ENCODE results near the gene YIPF7.

Gene YIPF7

GRCh38 chr4:44678094-44679041 is 26.9 kb upstream of the YIPF7 start, which contains the start of gene GUF1:
Gene GUF1 (plus strand): TSS chr4:44678420. CDS start chr4:44678623, 203 bp downstream.
- peak within 1 kb of the TSS; percentile 94 for H3K27ac ChIP-seq
- peak within 1 kb of the TSS; percentile 88 for H3K4me3 ChIP-seq (ENCODE audit: low read depth, low read length)
- H3K36me3 ChIP-seq (replicated peaks), result peaks cover 5% of the 10 kb centered on the region
- in situ Hi-C loops (cut with HindIII; ENCODE audit: low pct_ligation_motif_present, low sequenced_read_pairs), result no loop called here
- TF ChIP-seq CTCF (IDR thresholded peaks at IDR 0.05; ENCODE audit: low read depth, low read length, missing control alignments), result no peak
- peak; percentile 86 for DNase-seq
- no peaks in the 10 kb centered on the region for H3K27me3 ChIP-seq (replicated peaks)

GRCh38 chr4:44675366-44675765 is 23.9 kb upstream of the YIPF7 start:
- no peak overlapping the region for H3K4me3 ChIP-seq (ENCODE audit: low read depth, low read length)
- no peak for TF ChIP-seq CTCF (IDR thresholded peaks at IDR 0.05; ENCODE audit: low read depth, low read length, missing control alignments)
- H3K27ac ChIP-seq, result no peak overlapping the region
- in situ Hi-C loops (cut with HindIII; ENCODE audit: low pct_ligation_motif_present, low sequenced_read_pairs), result no loop called here
- no peak for DNase-seq
- H3K36me3 ChIP-seq (replicated peaks), result no peaks in the 10 kb centered on the region
- no peaks in the 10 kb centered on the region for H3K27me3 ChIP-seq (replicated peaks)

GRCh38 chr4:44674471-44674870 is 23.0 kb upstream of the YIPF7 start:
- no peak for DNase-seq
- in situ Hi-C loops (cut with HindIII; ENCODE audit: low pct_ligation_motif_present, low sequenced_read_pairs), result no loop called here
- H3K36me3 ChIP-seq (replicated peaks), result no peaks in the 10 kb centered on the region
- H3K27me3 ChIP-seq (replicated peaks), result no peaks in the 10 kb centered on the region
- no peak for TF ChIP-seq CTCF (IDR thresholded peaks at IDR 0.05; ENCODE audit: low read depth, low read length, missing control alignments)
- no peak overlapping the region for H3K27ac ChIP-seq
- no peak overlapping the region for H3K4me3 ChIP-seq (ENCODE audit: low read depth, low read length)

- no peak for DNase-seq
- in situ Hi-C loops (cut with HindIII; ENCODE audit: low pct_ligation_motif_present, low sequenced_read_pairs), result no loop called here
- Histone ChIP-seq H3K27me3 (replicated peaks) (no peaks in the 10 kb centered on the region), H3K4me3 (ENCODE audit: low read depth, low read length) (no peak overlapping the region), H3K27ac (no peak overlapping the region), H3K36me3 (replicated peaks) (no peaks in the 10 kb centered on the region)
- no peak for TF ChIP-seq CTCF (IDR thresholded peaks at IDR 0.05; ENCODE audit: low read depth, low read length, missing control alignments)
Measured at GRCh38 chr4:44671636-44672035, 20.2 kb upstream of the YIPF7 start.

GRCh38 chr4:44670506-44671199 is 19.2 kb upstream of the YIPF7 start:
- Histone ChIP-seq H3K36me3 (replicated peaks) (no peaks in the 10 kb centered on the region), H3K4me3 (ENCODE audit: low read depth, low read length) (no peak overlapping the region), H3K27me3 (replicated peaks) (no peaks in the 10 kb centered on the region), H3K27ac (no peak overlapping the region)
- DNase-seq, result no peak
- no peak for TF ChIP-seq CTCF (IDR thresholded peaks at IDR 0.05; ENCODE audit: low read depth, low read length, missing control alignments)
- in situ Hi-C loops (cut with HindIII; ENCODE audit: low pct_ligation_motif_present, low sequenced_read_pairs), result no loop called here
